ENCODE measurements around the gene ATE1.
"Not testable (repeated sequence)": the region's sequence is repeated elsewhere in the genome, so short reads cannot be mapped to it uniquely, and the experiment has no call there.

The ATE1 gene

DNA sequence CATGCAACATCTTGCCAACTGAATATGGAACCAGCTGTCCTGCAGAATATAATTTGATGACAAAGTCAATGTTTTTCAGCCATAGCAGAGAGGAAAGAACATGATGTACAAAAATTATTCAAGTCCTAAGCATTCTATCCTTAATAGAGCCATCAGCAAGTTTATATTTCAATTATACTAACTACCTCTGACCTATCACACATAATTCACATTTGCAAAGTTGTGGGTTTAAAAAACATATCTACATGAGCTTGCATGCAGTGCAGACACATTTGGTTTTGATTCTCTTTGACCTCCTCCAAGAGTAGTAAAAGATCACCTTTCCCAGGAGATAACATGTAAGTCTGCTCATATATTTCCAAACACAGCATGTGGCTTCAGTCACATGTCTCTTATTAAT lies 203.5 kb downstream of the ATE1 start:
- DNase-seq, result no peak

- DNase-seq, result no peak
These were observed 205.2 kb downstream of the ATE1 start for GRCh38 chr10:121722665-121723064.

DNA sequence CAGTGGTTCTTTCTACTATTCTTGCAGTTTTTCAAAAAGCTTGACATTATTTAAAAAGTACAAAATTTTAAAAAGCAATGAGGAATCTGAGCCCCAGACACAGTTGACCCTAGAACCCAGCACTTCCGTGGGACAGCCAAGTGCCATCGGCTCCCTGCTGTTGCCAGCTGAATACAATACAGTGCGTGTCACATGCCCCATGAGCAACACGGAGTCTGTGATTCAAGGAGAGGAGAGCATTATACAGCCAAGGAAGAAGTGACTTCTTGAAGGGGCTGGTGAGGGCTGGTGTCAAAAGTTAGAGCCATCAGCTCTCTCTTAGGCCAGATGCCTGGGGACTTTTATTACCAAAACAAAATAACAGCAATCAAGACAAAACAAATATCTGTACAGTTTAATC lies 206.6 kb downstream of the ATE1 start:
- no peak for DNase-seq

GRCh38 chr10:121715969-121716368 lies 211.9 kb downstream of the ATE1 start:
- DNase-seq, result no peak

GRCh38 chr10:121715076-121715475 lies 212.8 kb downstream of the ATE1 start:
- DNase-seq, result no peak

- no peak for DNase-seq
These were observed 214.3 kb downstream of the ATE1 start for GRCh38 chr10:121713486-121713885.

DNA sequence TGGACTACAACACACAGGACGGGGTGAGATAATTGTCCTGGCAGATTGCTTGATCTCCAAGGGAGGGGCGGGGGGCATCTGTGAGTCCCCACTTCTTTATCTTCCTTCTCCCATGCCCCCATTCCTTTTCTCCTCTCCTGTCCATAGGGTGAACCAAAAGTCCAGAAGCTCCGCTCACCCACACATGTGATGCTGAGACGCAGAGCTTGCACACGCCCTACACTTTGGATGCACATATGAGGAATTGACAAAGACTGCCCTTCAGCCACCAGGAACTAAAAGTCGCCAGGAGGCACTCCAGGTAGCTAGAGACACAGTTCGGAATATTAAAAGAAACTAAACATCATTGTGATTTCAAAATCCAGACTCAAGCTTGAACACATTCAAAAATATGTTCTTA lies 216.9 kb downstream of the ATE1 start:
- no peak for DNase-seq

DNA sequence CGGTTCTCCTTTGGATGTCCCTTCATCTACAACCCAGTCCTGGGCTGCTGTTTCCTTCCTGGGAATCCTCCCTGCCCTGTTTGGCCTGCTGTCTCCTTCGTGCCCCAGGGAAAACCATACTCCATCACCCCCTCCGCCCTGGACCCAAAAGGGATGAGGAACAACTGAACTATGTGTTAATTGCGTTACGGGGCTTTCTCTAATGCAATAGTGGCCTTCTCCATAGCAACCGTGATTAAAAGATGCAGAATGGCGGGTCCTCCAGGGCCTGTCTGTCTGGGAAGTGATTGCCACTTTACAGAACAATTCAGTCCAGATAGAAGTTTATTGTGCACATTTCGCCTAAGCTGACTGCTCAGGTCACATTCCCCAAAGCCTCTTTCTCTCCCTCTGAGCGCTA lies 217.6 kb downstream of the ATE1 start:
- no peak for DNase-seq

GRCh38 chr10:121709675-121710073 lies 218.2 kb downstream of the ATE1 start:
- DNase-seq, result no peak

GRCh38 chr10:121708728-121709674 lies 218.8 kb downstream of the ATE1 start:
- no peak for DNase-seq

- DNase-seq, result no peak
These were observed 225.2 kb downstream of the ATE1 start for GRCh38 chr10:121702351-121703320.

DNA sequence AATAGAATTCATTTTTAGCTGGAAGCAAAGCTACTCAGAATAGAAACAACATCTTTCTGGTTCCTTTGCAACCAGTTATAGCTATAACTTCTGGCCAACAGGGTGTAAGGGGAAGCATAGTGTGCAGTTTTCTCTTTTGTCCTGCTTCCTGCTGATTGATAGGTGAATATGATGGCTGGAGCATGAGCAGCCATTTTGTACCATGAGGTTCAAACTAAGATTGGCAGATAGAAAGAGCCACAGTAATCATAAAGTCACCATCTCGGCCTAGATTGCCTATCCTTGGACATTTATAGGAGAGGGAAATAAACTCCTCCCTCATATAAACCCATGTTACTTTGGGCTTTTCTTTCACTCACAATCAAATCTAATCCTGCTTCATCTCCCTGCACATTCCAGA lies 227.4 kb downstream of the ATE1 start:
- DNase-seq, result no peak

DNA sequence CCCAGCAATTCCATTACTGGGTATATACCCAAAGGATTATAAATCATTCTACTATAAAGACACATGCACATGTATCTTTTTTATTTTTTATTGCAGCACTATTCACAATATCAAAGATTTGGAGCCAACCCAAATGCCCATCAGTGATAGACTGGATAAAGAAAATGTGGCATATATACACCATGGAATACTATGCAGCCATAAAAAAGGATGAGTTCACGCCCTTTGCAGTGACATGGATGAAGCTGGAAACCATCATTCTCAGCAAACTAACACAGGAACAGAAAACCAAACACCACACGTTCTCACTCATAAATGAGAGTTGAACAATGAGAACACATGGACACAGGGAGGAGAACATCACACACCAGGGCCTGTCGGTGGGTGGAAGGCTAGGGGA lies 228.1 kb downstream of the ATE1 start:
- DNase-seq, result not testable (repeated sequence)

GRCh38 chr10:121698902-121699301 lies 228.9 kb downstream of the ATE1 start:
- no peak for DNase-seq

GRCh38 chr10:121698336-121698735 lies 229.5 kb downstream of the ATE1 start:
- DNase-seq, result no peak

DNA sequence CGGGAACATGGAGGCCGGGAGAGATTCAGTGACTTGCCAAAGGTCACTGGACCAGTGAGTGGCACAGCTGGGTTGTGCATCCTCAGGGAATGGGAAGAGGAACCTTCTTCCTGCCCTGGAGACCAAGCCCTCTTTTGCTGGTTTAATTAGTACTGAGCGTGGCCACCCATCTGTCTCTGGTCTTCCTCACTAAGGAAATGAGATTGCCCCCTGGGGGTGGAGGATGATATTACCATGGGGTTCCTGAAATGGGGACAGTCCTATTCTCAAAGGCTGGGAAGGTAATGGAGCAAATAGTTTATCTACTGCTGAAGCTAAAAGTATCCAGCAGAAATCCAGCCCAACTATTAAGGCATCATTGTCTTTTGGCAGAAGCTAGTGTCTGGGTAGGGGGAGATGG lies 231.0 kb downstream of the ATE1 start:
- no peak for DNase-seq

- DNase-seq, result no peak
These were observed 231.9 kb downstream of the ATE1 start for GRCh38 chr10:121695731-121696464.

DNA sequence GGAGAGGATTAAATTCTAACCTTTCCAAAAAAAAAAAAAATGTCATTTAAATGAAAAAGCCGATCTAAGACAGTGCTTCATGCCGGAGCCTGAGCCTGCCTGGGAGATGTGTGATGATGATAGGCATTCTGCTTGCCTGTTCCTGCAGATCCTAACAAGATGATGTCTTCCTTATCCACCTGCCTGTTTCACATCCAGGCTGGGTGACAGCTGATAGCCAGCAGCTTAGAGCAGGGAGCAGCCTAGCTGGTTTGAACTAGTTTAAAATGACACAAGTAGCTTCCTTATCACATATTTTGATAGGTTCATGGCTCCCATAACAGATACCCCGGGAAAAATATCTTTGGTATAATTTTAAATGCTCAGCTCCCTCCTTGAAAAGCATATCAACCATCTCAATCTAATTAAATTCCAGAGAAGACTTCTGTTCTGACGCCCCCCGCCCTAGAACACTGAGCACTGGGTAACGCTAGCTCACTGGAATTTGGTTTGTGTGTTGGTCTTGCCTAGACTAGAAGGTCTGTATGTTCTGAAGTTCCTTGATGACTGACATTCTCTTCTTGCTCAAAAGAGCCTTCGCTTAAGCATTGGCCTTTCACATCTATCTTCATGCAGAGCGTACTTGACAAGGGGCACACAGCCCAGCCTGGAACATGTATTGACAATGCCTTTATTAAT lies 232.7 kb downstream of the ATE1 start:
- DNase-seq, result no peak

DNA sequence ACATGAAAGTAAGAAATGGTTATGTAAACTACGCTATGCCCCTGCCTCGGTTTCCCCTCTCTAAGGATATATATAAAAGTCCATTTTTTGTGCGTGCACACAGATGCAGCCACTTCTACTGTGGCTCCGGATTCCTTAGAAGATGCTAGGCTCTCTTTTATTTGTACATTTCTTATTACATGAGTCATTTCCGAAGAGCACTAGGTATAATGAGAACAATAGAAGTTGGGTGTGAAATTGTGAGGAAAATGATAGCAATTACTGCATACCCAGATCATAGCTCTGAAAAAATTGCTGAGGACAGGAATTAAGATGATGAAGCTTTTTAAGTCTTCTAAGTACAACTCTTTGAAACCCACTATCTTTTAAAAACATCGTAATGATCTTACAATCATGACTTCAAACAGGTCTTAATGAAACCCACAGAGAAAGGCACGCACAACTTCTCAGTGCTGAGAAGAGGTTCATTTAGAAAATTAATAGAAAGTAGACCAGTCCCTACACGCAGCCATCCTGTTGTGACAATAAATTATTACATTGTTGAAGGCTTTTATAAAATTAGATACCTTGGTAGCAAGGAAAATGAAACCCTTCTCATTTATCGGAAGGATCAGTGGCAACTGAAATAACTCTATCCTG lies 233.4 kb downstream of the ATE1 start:
- no peak for DNase-seq

GRCh38 chr10:121692626-121693025 lies 235.2 kb downstream of the ATE1 start:
- no peak for DNase-seq

DNA sequence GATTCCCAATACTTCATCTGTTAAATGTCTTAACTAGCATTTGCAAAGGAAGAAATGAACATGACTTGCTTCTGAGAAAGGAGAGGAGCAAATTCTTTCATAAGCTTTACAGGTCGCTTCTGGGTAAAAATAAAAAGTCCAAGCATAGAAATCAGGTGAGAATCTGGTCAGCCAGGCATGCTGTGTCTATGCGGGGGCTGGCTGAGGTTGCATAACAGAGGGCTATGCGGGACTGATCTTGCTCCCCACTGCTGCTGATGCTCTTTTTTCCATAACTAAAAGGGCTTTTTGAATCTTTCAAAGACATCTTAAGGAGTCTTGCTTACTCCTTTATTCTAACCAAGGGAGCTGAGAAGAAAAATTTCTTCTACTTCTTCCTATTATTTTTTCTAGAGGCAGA lies 236.9 kb downstream of the ATE1 start:
- no peak for DNase-seq
